Stimulated activated CD8-positive, alpha-beta memory T cell treated with anti-CD3 and anti-CD28 coated beads, Interleukin-15, amount 100 ng/mL, for 1 hour (primary cell): ENCODE measurements around the gene OR4C13.
"Not testable (repeated sequence)": the region's sequence is repeated elsewhere in the genome, so short reads cannot be mapped to it uniquely, and the experiment has no call there.

Experiments used
- DNase-seq: peaks from one replicate; pipeline ENCODE4 v3.0.0-alpha.2; 2020; ENCODE audit warnings: low read depth

The OR4C13 gene

DNA sequence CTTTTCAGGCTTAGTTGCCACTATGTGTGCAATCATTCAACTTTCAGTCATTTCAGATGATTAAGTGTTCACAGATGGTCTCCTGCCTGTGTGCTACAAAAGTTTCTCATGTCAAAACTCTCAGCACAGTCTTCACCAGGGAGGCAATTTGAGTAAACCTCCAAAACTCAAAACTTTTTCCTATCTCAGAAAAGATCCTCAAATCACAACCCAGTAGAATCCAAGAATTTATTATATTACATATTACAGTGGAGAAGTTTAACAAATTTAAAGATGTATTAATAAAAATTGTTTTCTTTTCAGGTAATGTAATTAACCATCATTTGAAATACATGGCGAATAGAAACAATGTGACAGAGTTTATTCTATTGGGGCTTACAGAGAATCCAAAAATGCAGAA, at the start of gene OR4C13:
Gene OR4C13 (plus strand): TSS at position 301 of the 400 bp plus-strand sequence. CDS start 32 bp downstream, at position 333.
- no peak for DNase-seq

- DNase-seq: not testable (repeated sequence)
Observed at GRCh38 chr11:49911516-49911915, 40.7 kb upstream of the OR4C13 start.

- not testable (repeated sequence) for DNase-seq
Observed at GRCh38 chr11:49948701-49949100, 3.5 kb upstream of the OR4C13 start.

GRCh38 chr11:49973439-49973838, 21.2 kb downstream of the OR4C13 start:
- DNase-seq: not testable (repeated sequence)

- not testable (repeated sequence) for DNase-seq
Observed at GRCh38 chr11:49982435-49982834, 30.2 kb downstream of the OR4C13 start, which contains the start of gene OR4C12. Gene OR4C12 (minus strand): TSS chr11:49982535. CDS start chr11:49982501, 34 bp downstream.

DNA sequence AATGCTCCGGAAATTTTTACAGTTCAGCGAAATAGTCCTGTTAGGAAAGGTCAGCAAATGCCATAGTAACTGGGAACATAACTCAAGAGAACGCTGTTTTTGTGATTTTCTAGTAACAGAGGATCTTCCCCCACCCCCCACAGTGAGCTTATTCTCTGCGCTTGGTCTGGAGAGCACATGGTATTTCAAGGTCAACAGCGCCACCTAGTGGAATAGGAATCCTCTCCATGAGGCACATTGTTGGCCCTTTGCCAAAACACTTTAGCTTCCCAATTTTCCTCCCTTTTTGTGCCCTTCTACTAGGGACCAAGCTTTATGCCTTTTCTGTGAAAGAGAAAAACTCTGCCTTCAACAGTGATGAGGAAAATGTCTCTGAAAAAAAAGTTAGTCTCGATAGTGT, 43.4 kb downstream of the OR4C13 start:
- no peak for DNase-seq
